Fibroblast of lung (primary cell): ENCODE results near the gene TMEM217.

ENCODE experiments used
- CTCF ChIP-seq, 2 donors: IDR thresholded peaks in 1 of 2; conservative IDR thresholded peaks in 1 of 2; 1 replicate in 1 of 2; 2 replicates in 1 of 2; pipeline ENCODE4 v1.5.1; 2011 to 2012; ENCODE audit warnings: low read length in 2 of 2, control low read depth in 1 of 2, inconsistent platforms in 1 of 2, low read depth in 1 of 2, mild to moderate bottlenecking in 1 of 2
- EZH2 ChIP-seq: IDR thresholded peaks from 2 replicates; pipeline ENCODE4 v1.5.1; 2012; ENCODE audit warnings: low read length, control low read depth, mild to moderate bottlenecking; ENCODE audit errors: missing control alignments

DNA sequence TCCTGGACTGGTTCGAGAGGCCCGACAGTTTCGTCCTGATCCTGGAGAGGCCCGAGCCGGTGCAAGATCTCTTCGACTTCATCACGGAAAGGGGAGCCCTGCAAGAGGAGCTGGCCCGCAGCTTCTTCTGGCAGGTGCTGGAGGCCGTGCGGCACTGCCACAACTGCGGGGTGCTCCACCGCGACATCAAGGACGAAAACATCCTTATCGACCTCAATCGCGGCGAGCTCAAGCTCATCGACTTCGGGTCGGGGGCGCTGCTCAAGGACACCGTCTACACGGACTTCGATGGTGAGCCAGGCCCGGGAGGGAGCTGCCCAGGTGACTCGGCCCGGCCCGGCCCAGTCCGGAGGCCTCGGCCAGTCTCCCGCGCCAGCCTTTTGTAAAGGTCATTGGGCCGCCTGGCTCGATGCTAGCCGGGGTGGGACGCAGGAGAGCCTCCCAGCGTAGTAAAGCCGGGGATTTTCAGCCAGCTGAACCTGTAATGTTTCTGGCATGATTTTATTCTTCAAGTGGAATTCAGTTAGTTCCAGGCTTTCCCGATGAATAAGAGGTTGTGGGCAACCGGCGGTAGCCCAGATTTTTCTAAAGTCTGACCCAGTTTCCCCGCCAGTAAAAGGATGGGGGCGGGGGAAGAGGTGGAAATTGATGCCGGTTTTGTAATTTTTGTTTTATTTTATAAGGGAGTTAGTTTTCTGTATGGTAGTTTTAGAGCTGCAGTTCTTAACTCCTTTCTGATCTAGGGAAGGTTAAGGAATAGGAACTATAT is 86.6 kb downstream of the TMEM217 start:
- TF ChIP-seq CTCF (conservative IDR thresholded peaks at IDR 0.05 in 1 of 2, IDR thresholded peaks at IDR 0.05 in 1 of 2; ENCODE audit: low read depth in 1 of 2, low read length in 2 of 2) = no peak
- TF ChIP-seq EZH2 = no peak
